Measurements from ENCODE around the gene SNAI3.

Gene SNAI3

GRCh38 chr16:88650749-88651275 is 35.5 kb downstream of the SNAI3 start, which contains the start of gene CYBA:
Gene CYBA (minus strand): TSS chr16:88651053. CDS start chr16:88651013, 40 bp downstream.
- peak; percentile 63 for DNase-seq (ENCODE audit: low spot score)

- DNase-seq (ENCODE audit: low spot score): no peak
These were observed 36.2 kb downstream of the SNAI3 start for GRCh38 chr16:88649924-88650748.

GRCh38 chr16:88649195-88649923 is 36.9 kb downstream of the SNAI3 start:
- DNase-seq (ENCODE audit: low spot score): no peak

GRCh38 chr16:88647178-88648070 is 38.9 kb downstream of the SNAI3 start:
- DNase-seq (ENCODE audit: low spot score): no peak

GRCh38 chr16:88646345-88647034 is 39.8 kb downstream of the SNAI3 start:
- DNase-seq (ENCODE audit: low spot score): no peak

GRCh38 chr16:88645941-88646340 is 40.4 kb downstream of the SNAI3 start:
- DNase-seq (ENCODE audit: low spot score): no peak

- DNase-seq (ENCODE audit: low spot score): no peak
These were observed 40.9 kb downstream of the SNAI3 start for GRCh38 chr16:88645455-88645854.

- no peak for DNase-seq (ENCODE audit: low spot score)
These were observed 42.7 kb downstream of the SNAI3 start for GRCh38 chr16:88643644-88643932.

- no peak for DNase-seq (ENCODE audit: low spot score)
These were observed 43.2 kb downstream of the SNAI3 start for GRCh38 chr16:88642881-88643643.

GRCh38 chr16:88640498-88641247 is 45.6 kb downstream of the SNAI3 start:
- no peak for DNase-seq (ENCODE audit: low spot score)

GRCh38 chr16:88640039-88640495 is 46.2 kb downstream of the SNAI3 start:
- DNase-seq (ENCODE audit: low spot score): no peak

- DNase-seq (ENCODE audit: low spot score): no peak
These were observed 46.9 kb downstream of the SNAI3 start for GRCh38 chr16:88639231-88640038.

GRCh38 chr16:88638323-88639230 is 47.7 kb downstream of the SNAI3 start, which contains the start of gene IL17C:
Gene IL17C (plus strand): TSS chr16:88638572. CDS start chr16:88638642, 70 bp downstream.
- peak; percentile 66 for DNase-seq (ENCODE audit: low spot score)

- no peak for DNase-seq (ENCODE audit: low spot score)
These were observed 49.6 kb downstream of the SNAI3 start for GRCh38 chr16:88636488-88637265.

GRCh38 chr16:88635671-88636319 is 50.5 kb downstream of the SNAI3 start:
- DNase-seq (ENCODE audit: low spot score): no peak

- no peak for DNase-seq (ENCODE audit: low spot score)
These were observed 51.2 kb downstream of the SNAI3 start for GRCh38 chr16:88634994-88635670.

All from SW480 (cell line).